Measurements from ENCODE around the gene BPIFA1. TPM values are rescaled to one million over a fixed set of nuclear protein-coding genes. Genes with fewer than 3 reads are reported as not detected.

BPIFA1 gene
- total RNA-seq, 2 experiments from 2014 or later = not detected

GRCh38 chr20:33249456-33249855 is 13.7 kb downstream of the BPIFA1 start:
- DNase-seq = no peak
- ChIA-PET POLR2A (no interaction called here), CTCF (no interaction called here)
- no peaks in the 10 kb centered on the region for H3K4me1 Mint-ChIP-seq
- no peaks in the 10 kb centered on the region for H3K9me3 Mint-ChIP-seq
- H3K4me3 Mint-ChIP-seq = no peak overlapping the region
- H3K27ac Mint-ChIP-seq = no peak overlapping the region
- no peaks in the 10 kb centered on the region for H3K36me3 Mint-ChIP-seq (ENCODE audit: low read depth)
- peaks cover 3% of the 10 kb centered on the region for H3K27me3 Mint-ChIP-seq

GRCh38 chr20:33250666-33251065 is 14.9 kb downstream of the BPIFA1 start:
- no peak for DNase-seq
- Mint-ChIP-seq H3K36me3 (ENCODE audit: low read depth) (no peaks in the 10 kb centered on the region), H3K9me3 (no peaks in the 10 kb centered on the region), H3K4me1 (no peaks in the 10 kb centered on the region), H3K27ac (no peak overlapping the region), H3K27me3 (peaks cover 9% of the 10 kb centered on the region), H3K4me3 (no peak overlapping the region)
- CTCF ChIA-PET = no interaction called here
- POLR2A ChIA-PET = no interaction called here

GRCh38 chr20:33251496-33251895 is 15.7 kb downstream of the BPIFA1 start:
- DNase-seq = no peak
- Mint-ChIP-seq H3K27ac (no peak overlapping the region), H3K4me1 (no peaks in the 10 kb centered on the region), H3K36me3 (ENCODE audit: low read depth) (no peaks in the 10 kb centered on the region), H3K9me3 (no peaks in the 10 kb centered on the region), H3K4me3 (no peak overlapping the region), H3K27me3 (peaks cover 14% of the 10 kb centered on the region)
- ChIA-PET CTCF (no interaction called here), POLR2A (no interaction called here)

- H3K27ac Mint-ChIP-seq = no peak overlapping the region
- H3K36me3 Mint-ChIP-seq (ENCODE audit: low read depth) = no peaks in the 10 kb centered on the region
- POLR2A ChIA-PET = no interaction called here
- H3K4me1 Mint-ChIP-seq = no peaks in the 10 kb centered on the region
- DNase-seq = no peak
- no peak overlapping the region for H3K4me3 Mint-ChIP-seq
- peaks cover 14% of the 10 kb centered on the region for H3K27me3 Mint-ChIP-seq
- H3K9me3 Mint-ChIP-seq = no peaks in the 10 kb centered on the region
- CTCF ChIA-PET = no interaction called here
Observed at GRCh38 chr20:33252460-33252859, 16.7 kb downstream of the BPIFA1 start.

GRCh38 chr20:33255005-33255404 is 19.2 kb downstream of the BPIFA1 start:
- ChIA-PET POLR2A (no interaction called here), CTCF (no interaction called here)
- H3K4me1 Mint-ChIP-seq = no peaks in the 10 kb centered on the region
- H3K4me3 Mint-ChIP-seq = no peak overlapping the region
- no peaks in the 10 kb centered on the region for H3K9me3 Mint-ChIP-seq
- no peaks in the 10 kb centered on the region for H3K36me3 Mint-ChIP-seq (ENCODE audit: low read depth)
- no peak overlapping the region for H3K27ac Mint-ChIP-seq
- no peak for DNase-seq
- H3K27me3 Mint-ChIP-seq = peaks cover 17% of the 10 kb centered on the region

- H3K27me3 Mint-ChIP-seq = peaks cover 26% of the 10 kb centered on the region
- POLR2A ChIA-PET = no interaction called here
- H3K27ac Mint-ChIP-seq = no peak overlapping the region
- CTCF ChIA-PET = no interaction called here
- peaks cover 6% of the 10 kb centered on the region for H3K4me1 Mint-ChIP-seq
- no peaks in the 10 kb centered on the region for H3K9me3 Mint-ChIP-seq
- no peak overlapping the region for H3K4me3 Mint-ChIP-seq
- H3K36me3 Mint-ChIP-seq (ENCODE audit: low read depth) = no peaks in the 10 kb centered on the region
- DNase-seq = no peak
Observed at GRCh38 chr20:33257237-33257636, 21.4 kb downstream of the BPIFA1 start.

GRCh38 chr20:33259371-33259770 is 23.6 kb downstream of the BPIFA1 start:
- Mint-ChIP-seq H3K36me3 (ENCODE audit: low read depth) (no peaks in the 10 kb centered on the region), H3K4me3 (no peak overlapping the region), H3K27me3 (peaks cover 33% of the 10 kb centered on the region), H3K9me3 (no peaks in the 10 kb centered on the region), H3K4me1 (peaks cover 6% of the 10 kb centered on the region), H3K27ac (no peak overlapping the region)
- ChIA-PET CTCF (no interaction called here), POLR2A (no interaction called here)
- no peak for DNase-seq

- ChIA-PET CTCF (no interaction called here), POLR2A (no interaction called here)
- no peaks in the 10 kb centered on the region for H3K36me3 Mint-ChIP-seq (ENCODE audit: low read depth)
- H3K9me3 Mint-ChIP-seq = no peaks in the 10 kb centered on the region
- H3K4me3 Mint-ChIP-seq = no peak overlapping the region
- no peak for DNase-seq
- peaks cover 6% of the 10 kb centered on the region for H3K4me1 Mint-ChIP-seq
- H3K27me3 Mint-ChIP-seq = peaks cover 22% of the 10 kb centered on the region
- no peak overlapping the region for H3K27ac Mint-ChIP-seq
Observed at GRCh38 chr20:33261465-33261864, 25.7 kb downstream of the BPIFA1 start.

- Mint-ChIP-seq H3K9me3 (no peaks in the 10 kb centered on the region), H3K36me3 (ENCODE audit: low read depth) (no peaks in the 10 kb centered on the region), H3K4me1 (peaks cover 6% of the 10 kb centered on the region), H3K27me3 (peaks cover 22% of the 10 kb centered on the region), H3K4me3 (no peak overlapping the region), H3K27ac (no peak overlapping the region)
- POLR2A ChIA-PET = no interaction called here
- no peak for DNase-seq
- CTCF ChIA-PET = interaction anchor here (0.8 to 1.1 kb wide), 3 partner anchors 38 to 345 kb away, joined by 3 read pairs; no protein-coding TSS in a partner anchor
Observed at GRCh38 chr20:33262658-33263065, 26.9 kb downstream of the BPIFA1 start.

- no peak for DNase-seq
- Mint-ChIP-seq H3K9me3 (no peaks in the 10 kb centered on the region), H3K27ac (no peak overlapping the region), H3K4me1 (peaks cover 6% of the 10 kb centered on the region), H3K4me3 (no peak overlapping the region), H3K36me3 (ENCODE audit: low read depth) (no peaks in the 10 kb centered on the region), H3K27me3 (peaks cover 24% of the 10 kb centered on the region)
- CTCF ChIA-PET = no interaction called here
- POLR2A ChIA-PET = no interaction called here
Observed at GRCh38 chr20:33263784-33264183, 28.0 kb downstream of the BPIFA1 start.

GRCh38 chr20:33267701-33268100 is 31.9 kb downstream of the BPIFA1 start:
- CTCF ChIA-PET = no interaction called here
- Mint-ChIP-seq H3K4me1 (no peaks in the 10 kb centered on the region), H3K27ac (no peak overlapping the region), H3K9me3 (no peaks in the 10 kb centered on the region), H3K27me3 (peaks cover 9% of the 10 kb centered on the region), H3K4me3 (no peak overlapping the region), H3K36me3 (ENCODE audit: low read depth) (no peaks in the 10 kb centered on the region)
- POLR2A ChIA-PET = no interaction called here
- DNase-seq = no peak

- no peak overlapping the region for H3K4me3 Mint-ChIP-seq
- no peaks in the 10 kb centered on the region for H3K36me3 Mint-ChIP-seq (ENCODE audit: low read depth)
- ChIA-PET POLR2A (no interaction called here), CTCF (no interaction called here)
- DNase-seq = no peak
- no peak overlapping the region for H3K27ac Mint-ChIP-seq
- H3K4me1 Mint-ChIP-seq = no peaks in the 10 kb centered on the region
- peaks cover 2% of the 10 kb centered on the region for H3K27me3 Mint-ChIP-seq
- H3K9me3 Mint-ChIP-seq = no peaks in the 10 kb centered on the region
Observed at GRCh38 chr20:33272155-33272873, 36.5 kb downstream of the BPIFA1 start.

GRCh38 chr20:33273117-33273851 is 37.5 kb downstream of the BPIFA1 start:
- Mint-ChIP-seq H3K9me3 (no peaks in the 10 kb centered on the region), H3K4me1 (no peaks in the 10 kb centered on the region), H3K4me3 (no peak overlapping the region), H3K27ac (no peak overlapping the region), H3K27me3 (no peaks in the 10 kb centered on the region), H3K36me3 (ENCODE audit: low read depth) (no peaks in the 10 kb centered on the region)
- CTCF ChIA-PET = no interaction called here
- POLR2A ChIA-PET = no interaction called here
- no peak for DNase-seq

- H3K27ac Mint-ChIP-seq = no peak overlapping the region
- CTCF ChIA-PET = interaction anchor here (0.8 kb wide), 1 partner anchor 24 kb away, joined by 3 read pairs; no protein-coding TSS in a partner anchor
Observed at GRCh38 chr20:33275215-33275614, 39.4 kb downstream of the BPIFA1 start.

More at GRCh38 chr20:33275215-33275614, 39.4 kb downstream of the BPIFA1 start:
- Mint-ChIP-seq H3K4me3 (no peak overlapping the region), H3K36me3 (ENCODE audit: low read depth) (no peaks in the 10 kb centered on the region), H3K4me1 (no peaks in the 10 kb centered on the region), H3K27me3 (peaks cover 3% of the 10 kb centered on the region), H3K9me3 (no peaks in the 10 kb centered on the region)
- POLR2A ChIA-PET = no interaction called here
- DNase-seq = no peak
